Measurements from ENCODE around the gene FLII. TPM values are rescaled to one million over a fixed set of nuclear protein-coding genes. Genes with fewer than 3 reads are reported as not detected.
"Not testable (repeated sequence)": the region's sequence is repeated elsewhere in the genome, so short reads cannot be mapped to it uniquely, and the experiment has no call there.

Gene FLII
- total RNA-seq, 4 donors from 2014 or later = 365 to 919 (median 428) TPM

GRCh38 chr17:18217412-18218015 lies 41.0 kb downstream of the FLII start:
- intact Hi-C loops (cut with DNase I; ENCODE audit: low total_unique reads) (no loop called here), in situ Hi-C loops (cut with MboI; ENCODE audit: low pct_ligation_motif_present in 1 of 4, low pct_unique_long_range_greater_than_20kb in 1 of 4, low sequenced_read_pairs in 3 of 4) (loop anchor here in 2 of 4 donors (10.0 kb wide), 3 partner anchors 57 to 87 kb away; no protein-coding TSS in a partner anchor)
- H3K9me3 ChIP-seq = no peaks in the 10 kb centered on the region
- TF ChIP-seq POLR2A (IDR thresholded peaks at IDR 0.05) = no peak
- TF ChIP-seq CTCF (IDR thresholded peaks at IDR 0.05) = peak; percentile 81 to 95 (median 95)
- peaks cover 0 to 3% (median 0%) of the 10 kb centered on the region in 4 donors for H3K4me1 ChIP-seq
- DNase-seq = peak; percentile 82
- no peaks in the 10 kb centered on the region for H3K36me3 ChIP-seq
- no peak overlapping the region for H3K27ac ChIP-seq
- no peaks in the 10 kb centered on the region for H3K27me3 ChIP-seq
- no peak overlapping the region for H3K4me3 ChIP-seq
- 0 to 8% methylated on average over 3 to 5 of the region's 6 CpGs for WGBS, 2 donors (ENCODE audit: low coverage in 1 of 2)

GRCh38 chr17:18216906-18217305 lies 41.6 kb downstream of the FLII start:
- intact Hi-C loops (cut with DNase I; ENCODE audit: low total_unique reads); H3K27me3 ChIP-seq; H3K4me3 ChIP-seq; DNase-seq; H3K27ac ChIP-seq; H3K9me3 ChIP-seq; H3K4me1 ChIP-seq; H3K36me3 ChIP-seq: not testable (repeated sequence)
- WGBS, 2 donors (ENCODE audit: low coverage in 1 of 2) = 86 to 87% methylated on average over 5 to 11 of the region's 11 CpGs
- in situ Hi-C loops (cut with MboI; ENCODE audit: low pct_ligation_motif_present in 1 of 4, low pct_unique_long_range_greater_than_20kb in 1 of 4, low sequenced_read_pairs in 3 of 4) = loop anchor here in 2 of 4 donors (10.0 kb wide), 3 partner anchors 58 to 88 kb away; no protein-coding TSS in a partner anchor

GRCh38 chr17:18213666-18214270 lies 44.8 kb downstream of the FLII start:
- DNase-seq = no peak
- Histone ChIP-seq H3K9me3 (no peaks in the 10 kb centered on the region), H3K4me1 (no peaks in the 10 kb centered on the region), H3K27ac (no peak overlapping the region), H3K4me3 (no peak overlapping the region), H3K27me3 (no peaks in the 10 kb centered on the region), H3K36me3 (peaks cover 0 to 21% (median 8%) of the 10 kb centered on the region in 4 donors)
- WGBS, 2 donors (ENCODE audit: low coverage in 1 of 2) = 57 to 72% methylated on average over 3 to 7 of the region's 7 CpGs
- in situ Hi-C loops (cut with MboI; ENCODE audit: low pct_ligation_motif_present in 1 of 4, low pct_unique_long_range_greater_than_20kb in 1 of 4, low sequenced_read_pairs in 3 of 4) = loop anchor here in 2 of 4 donors (10.0 kb wide), 3 partner anchors 61 to 91 kb away; no protein-coding TSS in a partner anchor
- intact Hi-C loops (cut with DNase I; ENCODE audit: low total_unique reads) = no loop called here
- no peak for TF ChIP-seq CTCF (IDR thresholded peaks at IDR 0.05)
- no peak for TF ChIP-seq POLR2AphosphoS5 (IDR thresholded peaks at IDR 0.05)
- no peak for TF ChIP-seq EP300 (IDR thresholded peaks at IDR 0.05; ENCODE audit: low read depth)
- no peak for TF ChIP-seq POLR2A (IDR thresholded peaks at IDR 0.05)

- in situ Hi-C loops (cut with MboI; ENCODE audit: low pct_ligation_motif_present in 1 of 4, low pct_unique_long_range_greater_than_20kb in 1 of 4, low sequenced_read_pairs in 3 of 4) (no loop called here), intact Hi-C loops (cut with DNase I; ENCODE audit: low total_unique reads) (loop anchor here (10.0 kb wide), 1 partner anchor 63 kb away; no protein-coding TSS in a partner anchor)
- H3K4me3 ChIP-seq = no peak overlapping the region
- 94% methylated on average over 19 of the region's 19 CpGs; no CpG with 5 or more reads in 1 of the 2 donors for WGBS, 2 donors (ENCODE audit: low coverage in 1 of 2)
- TF ChIP-seq POLR2A (IDR thresholded peaks at IDR 0.05) = no peak
- no peak for TF ChIP-seq POLR2AphosphoS5 (IDR thresholded peaks at IDR 0.05)
- TF ChIP-seq CTCF (IDR thresholded peaks at IDR 0.05) = no peak
- H3K27ac ChIP-seq = no peak overlapping the region
- H3K27me3 ChIP-seq = no peaks in the 10 kb centered on the region
- no peaks in the 10 kb centered on the region for H3K4me1 ChIP-seq
- no peak for DNase-seq
- no peaks in the 10 kb centered on the region for H3K9me3 ChIP-seq
- H3K36me3 ChIP-seq = peaks cover 0 to 53% (median 21%) of the 10 kb centered on the region in 4 donors
Measured at GRCh38 chr17:18208092-18208491, 50.4 kb downstream of the FLII start.

All from transverse colon (tissue), 4 donors.